ENCODE results near the gene HOXB7.
A peak's percentile ranks its signal among the peaks of the same experiment; 100 is the strongest.

DNA sequence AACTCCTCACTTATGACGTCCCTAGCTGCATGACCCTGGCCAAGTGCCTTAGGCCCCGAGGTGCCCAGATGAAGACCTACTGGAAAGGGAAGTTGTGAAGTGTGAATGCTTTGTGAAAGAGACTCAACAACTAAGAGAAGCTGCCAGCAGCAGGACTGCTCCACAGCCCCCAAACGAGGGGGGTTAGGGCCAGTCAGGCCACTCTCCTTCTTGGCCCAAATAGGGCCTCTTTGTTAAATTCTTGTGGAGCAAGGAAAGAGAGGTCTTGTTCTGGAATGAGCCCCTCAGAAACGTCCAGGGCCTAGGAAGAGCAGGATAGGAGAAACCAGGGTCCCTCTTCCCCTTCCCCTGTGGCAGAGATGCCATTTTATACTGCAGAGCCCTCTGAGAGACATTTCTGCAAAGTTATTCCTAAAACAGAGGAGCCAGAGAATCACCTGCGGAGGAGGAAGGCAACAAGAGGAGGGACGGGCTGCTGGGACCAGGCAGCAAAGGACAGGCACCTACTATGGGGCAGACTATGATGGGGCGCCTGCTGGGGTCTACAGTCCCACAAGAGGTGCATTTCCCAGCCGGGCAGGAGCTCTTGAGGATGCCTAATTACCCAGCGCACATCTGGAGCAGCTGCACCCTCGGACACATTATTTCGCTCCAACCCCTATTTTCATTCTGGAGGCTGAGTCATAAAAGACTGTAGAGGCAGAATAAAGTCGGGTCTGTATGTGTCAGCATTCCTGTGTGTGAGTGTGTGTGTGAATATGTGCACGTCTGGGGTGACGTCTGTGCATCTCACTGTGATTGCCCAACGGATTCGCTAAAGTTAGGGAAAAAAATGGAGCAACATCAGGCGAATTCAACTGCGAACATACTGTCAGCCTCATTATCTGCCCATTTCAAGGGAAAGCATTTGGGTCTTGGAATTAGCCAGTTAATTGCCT is 26.8 kb upstream of the HOXB7 start:
- no peak for TF ChIP-seq EZH2phosphoT487 (IDR thresholded peaks at IDR 0.05; ENCODE audit: insufficient read depth, low read depth)
- peak; percentile 17 for TF ChIP-seq EZH2 (IDR thresholded peaks at IDR 0.05; ENCODE audit: insufficient read depth, poor library complexity, severe bottlenecking)

All from GM23248 (cell line).